AG08396 (cell line): Measurements from ENCODE around the gene UPK1B.
A peak's percentile ranks its signal among the peaks of the same experiment; 100 is the strongest.

Experiments used
- DNase-seq: peaks from one replicate; pipeline ENCODE4 v3.0.0; 2012; ENCODE audit warnings: low spot score, mixed read lengths

Gene UPK1B

GRCh38 chr3:119176778-119177177 is 3.4 kb downstream of the UPK1B start:
- DNase-seq, result no peak

DNA sequence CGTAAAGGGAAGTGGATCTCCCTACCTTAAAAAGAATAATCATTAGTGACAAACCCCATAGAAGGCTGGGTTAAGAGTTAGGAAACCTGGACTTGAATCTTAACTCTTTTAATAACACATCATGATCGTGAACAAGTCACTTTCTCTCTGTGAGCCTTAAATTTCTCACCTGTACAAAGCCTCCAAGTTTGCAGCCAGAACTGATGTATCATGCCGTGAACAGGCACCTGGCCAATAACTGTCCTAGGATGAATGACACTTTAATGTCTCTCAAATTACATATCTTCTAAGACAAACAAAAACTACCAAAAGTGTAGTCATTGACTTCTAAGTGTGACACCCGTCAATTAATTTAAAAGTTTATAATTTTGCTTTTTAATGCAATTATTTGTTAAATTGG is 3.9 kb downstream of the UPK1B start:
- DNase-seq, result no peak

GRCh38 chr3:119181765-119182164 is 8.4 kb downstream of the UPK1B start:
- no peak for DNase-seq

- no peak for DNase-seq
Observed at GRCh38 chr3:119184111-119184510, 10.7 kb downstream of the UPK1B start.

DNA sequence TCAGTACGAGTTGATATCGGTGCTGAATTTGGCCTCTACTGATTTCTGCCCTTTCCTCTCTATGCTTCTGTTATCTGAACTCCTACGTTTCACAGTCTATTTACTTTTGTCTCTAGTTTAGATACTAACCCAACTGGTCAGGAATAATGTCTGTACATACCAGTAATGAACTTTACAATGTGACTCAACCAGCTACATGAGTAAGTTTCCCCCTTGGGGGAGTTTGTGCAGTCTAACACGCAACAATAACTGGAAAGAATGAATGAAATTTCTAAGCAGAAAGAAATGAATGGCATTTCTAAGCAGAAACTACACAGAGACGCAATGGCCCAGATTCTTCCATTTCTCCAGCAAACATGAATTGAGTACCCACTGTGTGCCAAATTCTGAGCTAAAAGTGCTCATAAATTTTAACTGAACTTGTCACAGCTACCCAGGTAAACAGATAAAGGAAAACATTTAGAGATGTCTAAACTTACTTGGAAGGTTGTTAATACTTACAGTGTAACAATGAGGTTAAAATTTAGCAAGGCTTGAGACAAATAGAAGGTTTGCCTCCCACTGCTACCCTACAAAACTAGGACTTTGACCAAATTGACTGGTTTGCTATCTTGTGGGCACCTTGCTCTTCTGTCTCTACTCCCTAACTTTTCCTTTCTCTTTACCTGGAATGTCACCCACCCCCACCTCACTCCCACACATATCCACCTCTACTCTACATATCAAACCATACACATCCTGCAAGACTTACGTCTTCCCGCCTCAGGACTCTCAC is 11.6 kb downstream of the UPK1B start:
- DNase-seq, result peak; percentile 51

GRCh38 chr3:119187266-119187665 is 13.9 kb downstream of the UPK1B start:
- no peak for DNase-seq

DNA sequence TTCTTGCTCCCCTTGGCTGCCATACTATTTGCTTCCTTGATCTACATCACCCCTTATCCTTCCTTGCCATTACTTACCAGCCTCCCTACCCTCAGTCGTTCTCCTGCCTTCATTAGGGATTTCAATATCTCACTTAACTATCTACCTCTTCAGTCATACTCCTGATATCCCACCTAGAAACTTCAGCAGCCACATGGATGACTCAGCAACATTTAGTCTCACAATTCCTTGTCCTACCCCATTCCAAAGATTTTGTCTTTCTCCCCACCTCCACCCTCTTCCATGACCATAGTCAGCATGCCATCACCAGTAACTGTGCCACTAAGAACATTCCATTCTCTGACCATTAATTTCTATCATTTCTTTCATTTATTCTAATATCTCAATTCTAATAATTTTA is 18.4 kb downstream of the UPK1B start:
- no peak for DNase-seq

DNA sequence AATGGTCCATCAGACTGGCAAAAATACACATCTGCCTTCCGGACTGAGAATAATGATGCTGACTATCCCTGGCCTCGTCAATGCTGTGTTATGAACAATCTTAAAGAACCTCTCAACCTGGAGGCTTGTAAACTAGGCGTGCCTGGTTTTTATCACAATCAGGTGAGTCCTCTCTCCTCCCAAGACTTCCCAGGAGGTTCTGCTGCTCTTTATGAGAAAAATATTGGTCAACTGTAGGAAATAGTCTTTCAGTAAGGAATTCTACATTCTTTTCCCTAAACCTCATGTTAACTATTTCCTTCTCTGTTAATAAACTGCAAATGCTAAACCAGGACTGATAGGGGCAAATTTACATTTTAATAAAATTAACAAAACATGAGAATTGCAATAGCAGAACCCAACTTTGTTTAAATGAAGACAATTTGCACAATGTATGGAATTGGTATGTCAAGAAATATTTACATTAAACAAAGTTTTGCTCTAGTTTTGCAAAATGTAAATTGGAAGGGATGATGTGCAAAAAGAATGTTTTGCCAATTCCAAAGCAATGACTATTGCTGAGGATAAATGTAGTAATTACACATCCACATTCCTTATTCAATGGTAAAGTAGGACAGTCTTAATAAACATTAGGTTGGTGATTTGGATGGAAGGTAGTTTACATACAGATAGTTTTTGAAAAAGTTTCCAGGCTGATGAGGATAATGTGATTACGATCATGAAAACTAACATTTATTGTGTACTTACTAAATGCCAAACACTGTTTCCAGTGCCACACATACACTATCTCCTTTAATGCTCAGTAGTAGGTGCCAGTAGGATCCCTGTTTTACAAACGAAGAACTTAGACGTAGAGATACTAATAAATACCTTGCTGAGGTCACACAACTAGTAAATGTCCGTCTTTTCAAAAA is 21.1 kb downstream of the UPK1B start:
- DNase-seq, result no peak

- DNase-seq, result no peak
Observed at GRCh38 chr3:119195151-119195476, 21.7 kb downstream of the UPK1B start.

GRCh38 chr3:119195911-119196310 is 22.5 kb downstream of the UPK1B start:
- no peak for DNase-seq

- DNase-seq, result no peak
Observed at GRCh38 chr3:119205209-119205608, 31.8 kb downstream of the UPK1B start.

DNA sequence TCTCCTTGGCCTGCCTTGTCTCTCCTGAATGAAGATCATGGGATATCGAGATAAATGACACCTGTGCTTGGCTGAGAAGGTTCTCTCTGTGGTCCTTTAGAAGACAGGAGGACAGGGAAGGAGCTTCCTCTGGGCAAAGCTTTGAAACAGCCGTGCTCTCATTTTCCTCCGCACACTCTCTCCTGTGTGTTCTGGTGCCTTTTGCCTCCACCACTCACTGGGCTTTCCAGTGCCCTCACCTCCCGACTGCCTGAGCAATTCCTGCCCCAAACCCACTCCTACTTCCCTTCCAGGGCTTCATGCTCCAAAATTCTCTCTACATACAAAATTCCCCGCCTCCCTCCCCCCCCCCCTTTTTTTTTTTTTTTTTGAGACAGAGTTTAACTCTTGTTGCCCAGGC is 32.3 kb downstream of the UPK1B start:
- no peak for DNase-seq

- no peak for DNase-seq
Observed at GRCh38 chr3:119206611-119207511, 33.5 kb downstream of the UPK1B start.

GRCh38 chr3:119207512-119207875 is 34.1 kb downstream of the UPK1B start:
- no peak for DNase-seq

DNA sequence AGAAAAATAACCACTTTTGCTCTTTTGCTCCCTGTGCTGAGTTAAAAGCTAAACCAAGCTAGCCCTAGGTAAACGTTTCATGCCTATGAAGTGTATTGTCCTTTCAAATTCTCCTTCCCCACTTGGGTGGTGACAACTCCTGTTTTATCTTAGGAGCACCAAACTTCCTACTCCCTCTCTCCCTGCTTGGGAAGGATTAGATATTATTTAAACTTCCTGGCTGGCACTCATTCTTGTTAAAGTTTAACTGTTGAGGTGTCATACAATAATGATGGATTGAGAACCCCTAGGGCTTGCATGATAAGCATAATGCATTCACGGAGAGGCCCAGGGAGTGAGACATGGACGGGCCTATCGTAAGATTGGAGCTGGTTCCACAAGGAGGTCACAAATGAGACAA is 37.8 kb downstream of the UPK1B start:
- no peak for DNase-seq

- DNase-seq, result no peak
Observed at GRCh38 chr3:119211803-119212202, 38.4 kb downstream of the UPK1B start.

- DNase-seq, result no peak
Observed at GRCh38 chr3:119219069-119219468, 45.7 kb downstream of the UPK1B start.

DNA sequence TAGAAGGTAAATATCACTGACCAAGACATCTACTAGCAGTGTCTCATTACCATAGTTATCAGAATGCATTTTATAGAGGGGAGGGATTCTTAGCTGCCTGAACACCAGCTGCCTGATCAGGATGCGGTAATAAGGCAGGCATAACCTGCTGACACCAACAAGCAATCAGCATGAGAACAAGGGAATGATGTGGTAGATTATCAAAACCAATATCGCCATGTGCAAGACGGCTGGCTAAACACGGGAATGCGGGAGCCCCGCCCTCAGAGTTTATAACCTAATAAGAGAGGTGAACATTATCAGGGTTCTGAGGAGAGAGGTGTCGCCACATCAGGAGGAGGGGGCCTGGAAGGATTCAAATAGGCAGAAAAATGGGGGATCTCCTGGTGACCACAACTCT is 46.8 kb downstream of the UPK1B start:
- no peak for DNase-seq

DNA sequence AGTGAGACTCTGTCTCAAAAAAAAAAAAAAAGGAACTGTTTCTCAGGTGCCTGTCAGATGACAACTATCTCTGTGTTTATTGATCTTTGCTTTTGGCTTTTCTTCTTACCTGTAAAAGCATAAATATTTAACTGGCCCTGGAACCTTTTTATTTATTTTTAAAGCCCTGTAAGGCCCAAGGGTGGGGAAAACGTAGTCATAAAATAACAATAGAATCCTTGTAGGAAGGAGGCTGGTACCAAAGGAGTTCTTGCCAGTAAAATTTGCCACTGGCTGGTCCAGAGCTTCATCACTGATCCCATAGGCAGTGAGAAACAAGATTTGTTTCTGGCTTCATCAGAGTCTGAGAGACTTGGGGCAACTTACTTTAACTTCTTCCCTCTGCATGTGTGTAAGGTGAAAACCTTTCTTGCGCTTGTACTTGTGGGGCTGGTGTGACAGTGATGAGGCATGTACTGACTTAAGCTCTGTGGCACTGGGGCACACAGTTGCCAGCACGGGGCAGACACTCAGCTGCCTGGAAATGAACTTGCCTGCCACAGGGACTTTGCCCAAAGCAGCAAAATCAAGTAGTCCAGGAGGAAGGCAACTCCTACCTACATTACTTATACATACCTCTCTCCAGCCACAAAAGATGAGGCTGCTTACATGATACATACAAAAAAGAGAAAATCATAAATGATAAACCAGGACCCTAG is 47.7 kb downstream of the UPK1B start:
- no peak for DNase-seq

DNA sequence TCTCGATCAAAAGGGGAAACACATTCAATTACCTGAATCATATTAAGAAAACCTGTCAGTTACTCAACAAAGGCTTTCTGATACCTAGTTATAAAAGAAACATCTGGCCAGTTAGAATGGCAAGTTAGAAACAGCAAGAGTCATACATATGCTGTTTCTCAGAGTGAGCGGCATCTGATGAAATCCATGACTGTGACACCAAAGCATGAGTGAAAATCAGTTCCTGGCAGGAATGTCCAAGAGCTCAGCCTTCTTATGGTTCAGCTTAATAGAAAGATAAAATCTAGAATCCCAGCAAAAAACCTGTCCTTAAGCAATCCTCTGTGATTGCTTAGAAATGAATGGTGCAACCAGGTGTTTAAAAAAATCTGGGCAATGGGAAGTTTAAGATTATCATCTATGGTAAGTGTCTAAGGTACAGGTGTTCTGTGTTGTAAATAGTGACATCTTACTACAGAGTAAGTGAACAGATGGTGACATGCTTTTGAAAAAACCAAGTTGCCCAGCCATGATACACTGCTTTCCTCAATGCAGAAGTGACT is 48.5 kb downstream of the UPK1B start:
- DNase-seq, result no peak

DNA sequence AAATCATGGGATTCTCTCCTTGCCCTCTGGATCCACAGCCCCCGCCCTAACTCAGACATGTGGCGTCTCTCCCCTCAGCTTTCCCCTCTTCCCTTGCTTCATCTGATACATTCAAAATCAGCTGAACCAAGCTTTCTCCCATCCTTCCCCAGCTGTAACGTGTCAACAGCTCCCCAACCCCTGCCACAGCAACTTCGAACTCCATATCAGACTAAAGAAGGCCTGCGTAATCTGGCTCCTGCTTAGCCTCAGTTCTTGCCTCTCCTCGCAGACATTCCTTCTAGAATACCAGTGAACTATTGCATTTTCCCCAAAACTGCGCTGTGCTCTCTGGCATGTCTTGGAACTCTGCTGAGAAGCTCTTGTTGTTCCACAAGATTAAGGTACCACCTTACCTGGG is 49.0 kb downstream of the UPK1B start:
- no peak for DNase-seq

- no peak for DNase-seq
Observed at GRCh38 chr3:119223511-119223910, 50.1 kb downstream of the UPK1B start.
